Measurements from ENCODE around the gene COPS4.
A peak's percentile ranks its signal among the peaks of the same experiment; 100 is the strongest.
"Not testable (repeated sequence)": the region's sequence is repeated elsewhere in the genome, so short reads cannot be mapped to it uniquely, and the experiment has no call there.

COPS4 gene

GRCh38 chr4:83067058-83067639 lies 32.2 kb downstream of the COPS4 start:
- ChIA-PET POLR2A (no interaction called here), CTCF (interaction anchor here (0.6 kb wide), 1 partner anchor 30 kb away, joined by 4 read pairs; no protein-coding TSS in a partner anchor)
- DNase-seq (ENCODE audit: extremely low spot score), result no peak
- TF ChIP-seq ZNF384 (IDR thresholded peaks at IDR 0.05) (peak; percentile 61), SP1 (IDR thresholded peaks at IDR 0.05) (no peak)

GRCh38 chr4:83071116-83071515 lies 36.1 kb downstream of the COPS4 start:
- ChIA-PET POLR2A (no interaction called here), CTCF (interaction anchor here (1.2 to 1.4 kb wide), 2 partner anchors 182 to 210 kb away, joined by 3 read pairs; no protein-coding TSS in a partner anchor)
- TF ChIP-seq FOXK2 (IDR thresholded peaks at IDR 0.05), result no peak
- DNase-seq (ENCODE audit: extremely low spot score), result no peak

GRCh38 chr4:83074086-83074704 lies 39.2 kb downstream of the COPS4 start:
- ChIA-PET POLR2A (no interaction called here), CTCF (interaction anchor here (0.6 to 1.0 kb wide), 8 partner anchors 20 to 1266 kb away, joined by 3 to 5 read pairs (median 3); no protein-coding TSS in a partner anchor)
- peak; percentile 65 for DNase-seq (ENCODE audit: extremely low spot score)
- TF ChIP-seq ZNF384 (IDR thresholded peaks at IDR 0.05) (0 out of 2 replicates have a peak, but pooled peaks have one; percentile 26), HDGF (IDR thresholded peaks at IDR 0.05; ENCODE audit: borderline replicate concordance) (no peak), FOXA1 (IDR thresholded peaks at IDR 0.05) (no peak), FOXM1 (IDR thresholded peaks at IDR 0.05; ENCODE audit: borderline replicate concordance) (no peak)
- TF ChIP-seq, protein P1, sequence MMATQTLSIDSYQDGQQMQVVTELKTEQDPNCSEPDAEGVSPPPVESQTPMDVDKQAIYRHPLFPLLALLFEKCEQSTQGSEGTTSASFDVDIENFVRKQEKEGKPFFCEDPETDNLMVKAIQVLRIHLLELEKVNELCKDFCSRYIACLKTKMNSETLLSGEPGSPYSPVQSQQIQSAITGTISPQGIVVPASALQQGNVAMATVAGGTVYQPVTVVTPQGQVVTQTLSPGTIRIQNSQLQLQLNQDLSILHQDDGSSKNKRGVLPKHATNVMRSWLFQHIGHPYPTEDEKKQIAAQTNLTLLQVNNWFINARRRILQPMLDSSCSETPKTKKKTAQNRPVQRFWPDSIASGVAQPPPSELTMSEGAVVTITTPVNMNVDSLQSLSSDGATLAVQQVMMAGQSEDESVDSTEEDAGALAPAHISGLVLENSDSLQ (IDR thresholded peaks at IDR 0.05), result no peak

GRCh38 chr4:83074783-83075182 lies 39.8 kb downstream of the COPS4 start:
- CTCF ChIA-PET, result interaction anchor here (0.6 to 1.0 kb wide), 5 partner anchors 20 to 186 kb away, joined by 3 to 4 read pairs (median 3); no protein-coding TSS in a partner anchor
- DNase-seq (ENCODE audit: extremely low spot score); POLR2A ChIA-PET: not testable (repeated sequence)

DNA sequence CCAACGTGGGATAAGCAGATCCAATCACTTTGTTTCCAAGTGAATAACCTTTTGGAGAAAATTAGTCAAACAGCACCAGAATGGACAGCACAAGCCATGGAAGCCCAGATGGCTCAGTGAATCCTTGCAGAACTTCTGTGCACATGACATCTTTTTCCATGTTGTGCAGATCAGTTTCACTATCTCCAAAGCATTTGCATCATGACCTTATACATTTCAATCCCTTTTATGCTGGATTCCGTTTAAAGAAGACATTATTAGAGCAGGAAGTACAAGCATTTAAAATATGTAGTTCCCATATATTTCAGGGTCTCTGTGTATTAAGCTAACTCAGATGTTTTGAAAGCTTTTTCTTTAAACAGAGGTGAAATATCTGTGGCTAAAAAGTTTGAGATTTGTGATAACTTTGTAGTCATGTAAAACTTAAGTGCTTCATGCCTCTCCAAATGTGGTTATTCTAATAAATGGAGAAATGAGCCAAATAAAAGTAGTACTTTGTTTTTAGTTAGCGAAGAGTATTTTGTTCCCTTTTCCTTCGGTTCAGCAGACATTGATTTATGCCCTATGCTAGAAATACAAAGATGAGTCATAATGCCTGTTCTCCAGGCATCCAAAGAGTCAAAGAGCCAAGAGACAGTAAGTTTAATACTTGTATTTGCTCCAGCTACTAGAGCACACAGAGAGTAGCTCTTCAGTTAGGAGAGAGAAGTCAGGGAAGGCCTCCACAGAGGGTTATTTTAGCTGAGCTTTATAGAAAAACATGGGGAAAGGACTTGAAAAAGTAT lies 40.5 kb downstream of the COPS4 start:
- CTCF ChIA-PET, result interaction anchor here (1.0 to 1.1 kb wide), 2 partner anchors 9 to 178 kb away, joined by 3 to 4 read pairs; no protein-coding TSS in a partner anchor
- TF ChIP-seq, protein P1 (IDR thresholded peaks at IDR 0.05), result peak; percentile 32; the same call in 1 of the 2 replicates
- TF ChIP-seq SUZ12 (IDR thresholded peaks at IDR 0.05) (no peak), FOXK2 (IDR thresholded peaks at IDR 0.05) (no peak), FOXM1 (IDR thresholded peaks at IDR 0.05; ENCODE audit: borderline replicate concordance) (no peak), BHLHE40 (IDR thresholded peaks at IDR 0.05; ENCODE audit: borderline replicate concordance) (no peak)
- no peak for DNase-seq (ENCODE audit: extremely low spot score)
- POLR2A ChIA-PET, result no interaction called here

GRCh38 chr4:83080561-83080960 lies 45.6 kb downstream of the COPS4 start:
- ChIA-PET CTCF (no interaction called here), POLR2A (no interaction called here)
- DNase-seq (ENCODE audit: extremely low spot score), result no peak
- TF ChIP-seq HDGF (IDR thresholded peaks at IDR 0.05; ENCODE audit: borderline replicate concordance) (no peak), CTBP1 (IDR thresholded peaks at IDR 0.05; ENCODE audit: borderline replicate concordance) (no peak)

- POLR2A ChIA-PET, result no interaction called here
- CTCF ChIA-PET, result interaction anchor here (1.2 kb wide), 1 partner anchor 27 kb away, joined by 3 read pairs; no protein-coding TSS in a partner anchor
- no peak for DNase-seq (ENCODE audit: extremely low spot score)
- TF ChIP-seq FOXA1 (IDR thresholded peaks at IDR 0.05) (no peak), NFRKB (IDR thresholded peaks at IDR 0.05) (no peak), CTBP1 (IDR thresholded peaks at IDR 0.05; ENCODE audit: borderline replicate concordance) (no peak), TARDBP (IDR thresholded peaks at IDR 0.05) (no peak), ELF4 (IDR thresholded peaks at IDR 0.05) (no peak), SUZ12 (IDR thresholded peaks at IDR 0.05) (no peak), BHLHE40 (IDR thresholded peaks at IDR 0.05; ENCODE audit: borderline replicate concordance) (no peak), HDGF (IDR thresholded peaks at IDR 0.05; ENCODE audit: borderline replicate concordance) (no peak)
Observed at GRCh38 chr4:83082777-83083176, 47.8 kb downstream of the COPS4 start.

DNA sequence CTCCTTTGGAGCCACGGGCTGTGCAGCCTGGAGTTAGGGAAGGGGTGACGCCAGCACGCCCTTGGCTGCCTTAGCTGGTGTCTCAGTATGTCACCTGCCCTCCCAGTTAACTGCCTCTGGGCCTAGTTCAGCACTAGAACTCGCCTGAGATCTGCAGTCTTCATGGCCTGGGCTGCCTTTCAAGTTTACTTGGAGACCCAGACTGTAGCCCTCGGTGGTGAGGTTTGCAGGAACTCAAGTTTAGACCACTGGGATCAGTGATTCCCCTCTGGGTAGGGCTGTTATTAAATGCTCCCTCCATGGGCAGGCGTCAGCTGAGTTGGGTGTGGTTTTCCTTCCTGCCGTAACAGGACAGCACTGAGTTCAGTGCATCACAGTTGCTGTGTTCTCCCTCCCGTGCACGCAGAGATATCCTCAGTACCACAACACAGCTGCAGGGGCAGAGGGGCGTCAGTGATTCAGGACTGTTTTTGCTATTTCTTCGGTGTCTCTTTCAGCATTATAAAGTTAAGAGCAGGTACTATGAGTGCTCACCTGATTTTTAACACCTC lies 49.0 kb downstream of the COPS4 start:
- TF ChIP-seq CTBP1 (IDR thresholded peaks at IDR 0.05; ENCODE audit: borderline replicate concordance) (no peak), TARDBP (IDR thresholded peaks at IDR 0.05) (no peak), NFRKB (IDR thresholded peaks at IDR 0.05) (no peak), FOXA1 (IDR thresholded peaks at IDR 0.05) (no peak), HDGF (IDR thresholded peaks at IDR 0.05; ENCODE audit: borderline replicate concordance) (no peak), ZNF384 (IDR thresholded peaks at IDR 0.05) (no peak), FOXM1 (IDR thresholded peaks at IDR 0.05; ENCODE audit: borderline replicate concordance) (no peak), BHLHE40 (IDR thresholded peaks at IDR 0.05; ENCODE audit: borderline replicate concordance) (no peak), SUZ12 (IDR thresholded peaks at IDR 0.05) (no peak)
- TF ChIP-seq, protein P1 (IDR thresholded peaks at IDR 0.05), result no peak
- ChIA-PET CTCF (interaction anchor here (1.2 kb wide), 2 partner anchors 8 to 26 kb away, joined by 3 to 4 read pairs; no protein-coding TSS in a partner anchor), POLR2A (no interaction called here)
- DNase-seq (ENCODE audit: extremely low spot score), result peak; percentile 9

GRCh38 chr4:83084956-83085355 lies 50.0 kb downstream of the COPS4 start:
- DNase-seq (ENCODE audit: extremely low spot score); POLR2A ChIA-PET: not testable (repeated sequence)
- CTCF ChIA-PET, result interaction anchor here (1.2 kb wide), 1 partner anchor 9 kb away, joined by 4 read pairs; no protein-coding TSS in a partner anchor
